ENCODE measurements around the gene CYB561D1. TPM values are rescaled to one million over a fixed set of nuclear protein-coding genes. Genes with fewer than 3 reads are reported as not detected.
A peak's percentile ranks its signal among the peaks of the same experiment; 100 is the strongest.

CYB561D1 gene
- total RNA-seq, 1 experiment from 2014 or later = 1.9 TPM

GRCh38 chr1:109517337-109517736 is 23.4 kb downstream of the CYB561D1 start:
- in situ Hi-C loops (cut with HindIII; ENCODE audit: low pct_unique_long_range_greater_than_20kb, low sequenced_read_pairs) = no loop called here
- DNase-seq (ENCODE audit: low read depth) = no peak

GRCh38 chr1:109521002-109521951 is 27.4 kb downstream of the CYB561D1 start:
- DNase-seq (ENCODE audit: low read depth) = no peak
- in situ Hi-C loops (cut with HindIII; ENCODE audit: low pct_unique_long_range_greater_than_20kb, low sequenced_read_pairs) = no loop called here

GRCh38 chr1:109522026-109522425 is 28.1 kb downstream of the CYB561D1 start:
- in situ Hi-C loops (cut with HindIII; ENCODE audit: low pct_unique_long_range_greater_than_20kb, low sequenced_read_pairs) = no loop called here
- DNase-seq (ENCODE audit: low read depth) = no peak

GRCh38 chr1:109523706-109524105 is 29.8 kb downstream of the CYB561D1 start:
- in situ Hi-C loops (cut with HindIII; ENCODE audit: low pct_unique_long_range_greater_than_20kb, low sequenced_read_pairs) = no loop called here
- no peak for DNase-seq (ENCODE audit: low read depth)

GRCh38 chr1:109527098-109527811 is 33.4 kb downstream of the CYB561D1 start:
- DNase-seq (ENCODE audit: low read depth) = no peak
- in situ Hi-C loops (cut with HindIII; ENCODE audit: low pct_unique_long_range_greater_than_20kb, low sequenced_read_pairs) = no loop called here

GRCh38 chr1:109527846-109528695 is 34.2 kb downstream of the CYB561D1 start:
- no peak for DNase-seq (ENCODE audit: low read depth)
- in situ Hi-C loops (cut with HindIII; ENCODE audit: low pct_unique_long_range_greater_than_20kb, low sequenced_read_pairs) = no loop called here

- in situ Hi-C loops (cut with HindIII; ENCODE audit: low pct_unique_long_range_greater_than_20kb, low sequenced_read_pairs) = no loop called here
- DNase-seq (ENCODE audit: low read depth) = no peak
Measured at GRCh38 chr1:109528712-109529111, 34.8 kb downstream of the CYB561D1 start.

GRCh38 chr1:109529881-109530456 is 36.1 kb downstream of the CYB561D1 start:
- in situ Hi-C loops (cut with HindIII; ENCODE audit: low pct_unique_long_range_greater_than_20kb, low sequenced_read_pairs) = no loop called here
- no peak for DNase-seq (ENCODE audit: low read depth)

GRCh38 chr1:109530457-109531087 is 36.7 kb downstream of the CYB561D1 start:
- in situ Hi-C loops (cut with HindIII; ENCODE audit: low pct_unique_long_range_greater_than_20kb, low sequenced_read_pairs) = no loop called here
- no peak for DNase-seq (ENCODE audit: low read depth)

GRCh38 chr1:109531380-109531779 is 37.5 kb downstream of the CYB561D1 start:
- DNase-seq (ENCODE audit: low read depth) = no peak
- in situ Hi-C loops (cut with HindIII; ENCODE audit: low pct_unique_long_range_greater_than_20kb, low sequenced_read_pairs) = no loop called here

- DNase-seq (ENCODE audit: low read depth) = peak; percentile 22
- in situ Hi-C loops (cut with HindIII; ENCODE audit: low pct_unique_long_range_greater_than_20kb, low sequenced_read_pairs) = no loop called here
Measured at GRCh38 chr1:109531826-109532364, 38.0 kb downstream of the CYB561D1 start.

GRCh38 chr1:109532365-109533136 is 38.7 kb downstream of the CYB561D1 start:
- in situ Hi-C loops (cut with HindIII; ENCODE audit: low pct_unique_long_range_greater_than_20kb, low sequenced_read_pairs) = no loop called here
- peak; percentile 49 for DNase-seq (ENCODE audit: low read depth)

GRCh38 chr1:109534307-109534858 is 40.5 kb downstream of the CYB561D1 start:
- no peak for DNase-seq (ENCODE audit: low read depth)
- in situ Hi-C loops (cut with HindIII; ENCODE audit: low pct_unique_long_range_greater_than_20kb, low sequenced_read_pairs) = no loop called here

GRCh38 chr1:109535481-109535880 is 41.6 kb downstream of the CYB561D1 start:
- no peak for DNase-seq (ENCODE audit: low read depth)
- in situ Hi-C loops (cut with HindIII; ENCODE audit: low pct_unique_long_range_greater_than_20kb, low sequenced_read_pairs) = no loop called here

GRCh38 chr1:109535971-109536491 is 42.1 kb downstream of the CYB561D1 start:
- in situ Hi-C loops (cut with HindIII; ENCODE audit: low pct_unique_long_range_greater_than_20kb, low sequenced_read_pairs) = no loop called here
- DNase-seq (ENCODE audit: low read depth) = no peak

- in situ Hi-C loops (cut with HindIII; ENCODE audit: low pct_unique_long_range_greater_than_20kb, low sequenced_read_pairs) = no loop called here
- no peak for DNase-seq (ENCODE audit: low read depth)
Measured at GRCh38 chr1:109537450-109538178, 43.7 kb downstream of the CYB561D1 start.
